Ovary (tissue), 9 donors: ENCODE data around the gene TTC22. TPM values are rescaled to one million over a fixed set of nuclear protein-coding genes. Genes with fewer than 3 reads are reported as not detected.

Experiments
- DNase-seq, 5 donors: peaks; one replicate each; pipeline ENCODE4 v3.0.0-alpha.2; 2019 to 2020
- H3K27ac ChIP-seq, 2 donors: fragments of 200-600 bp; one replicate each; pipeline versions ENCODE4 v1.5.1 to v1.8.0; 2019 to 2022
- H3K27me3 ChIP-seq: fragments of 200-600 bp; one replicate; pipeline ENCODE4 v1.8.0; 2022
- H3K36me3 ChIP-seq: fragments of 200-600 bp; sonication (generic); one replicate; pipeline ENCODE4 v1.5.1; 2019
- H3K4me1 ChIP-seq: one replicate; pipeline ENCODE4 v1.8.1; 2013; ENCODE audit warnings: mild to moderate bottlenecking, moderate library complexity; ENCODE audit not compliant: insufficient read depth
- H3K4me3 ChIP-seq: fragments of 200-600 bp; sonication (generic); one replicate; pipeline ENCODE4 v1.5.1; 2017
- H3K9me3 ChIP-seq, 2 donors: fragments of 200-600 bp in 1 of 2; sonication (generic) in 1 of 2; one replicate each; pipeline versions ENCODE4 v1.5.1 to v1.8.1; 2013 to 2019; ENCODE audit warnings: mild to moderate bottlenecking in 1 of 2, moderate library complexity in 1 of 2
- EP300 ChIP-seq: sonication (generic); formaldehyde crosslinking; IDR thresholded peaks from one replicate; pipeline ENCODE4 v1.6.1; 2017; ENCODE audit warnings: antibody characterized with exemption
- POLR2A ChIP-seq: fragments of 450-650 bp; IDR thresholded peaks from one replicate; pipeline ENCODE4 v1.6.1; 2017; ENCODE audit warnings: antibody characterized with exemption, mild to moderate bottlenecking, moderate library complexity
- WGBS, 3 donors: extraction: QIAGEN DNeasy Blood & Tissue Kit in 1 of 3; methylation state at CpG; one replicate each; pipeline versions ENCODE4 v1.1.5 to v1.1.7; 2013 to 2017; 5-methylcytosine and 5-hydroxymethylcytosine counted together
- intact Hi-C, 4 donors: fragments of 100-400 bp; cut with DNase I; formaldehyde crosslinking; loops; one replicate each; pipeline versions ENCODE4 v1.11.0 to v1.15.1; 2022 to 2023
- polyA plus RNA-seq, 2 donors: library from polyadenylated mRNA; stranded (reverse); fragments of 200-250 nt in 1 of 2; fragments of 350-450 nt in 1 of 2; fragmentation: Illumina TruSeq in 1 of 2; extraction: RNeasy Lipid Tissue Mini Kit (QIAGEN cat#74804) in 1 of 2; gene quantifications; one replicate each; pipeline ENCODE4 v1.2.3, GENCODE V29; 2013 to 2014
- total RNA-seq, 7 donors: library from RNA; depleted of rRNA in 2 of 7; stranded (reverse); fragments of >200 nt in 2 of 7; fragmentation: NEBNext Ultra II Directional in 3 of 7; extraction: Animal tissue kit (Norgen Biotek cat#: 25700) in 3 of 7; gene quantifications; one replicate each; pipeline versions ENCODE4 v1.1.0 to v1.2.4, GENCODE V29; 2016 to 2023
- TF ChIP-seq, protein P1 (sequence below), 3 donors: fragments of 450-650 bp in 2 of 3; fragments of 200-600 bp in 1 of 3; IDR thresholded peaks; one replicate each; pipeline versions ENCODE4 v1.5.1 to v1.8.0; 2016 to 2022; ENCODE audit warnings: antibody characterized with exemption in 3 of 3, mild to moderate bottlenecking in 1 of 3
- donor health status: DM: no; HTN: no; CAD: no; lungs with moderate emphysema.
- donor health status: DM: no; HTN: no; CAD: no.
- donor health status: Bipolar disorder and iron deficiency.
- donor health status: DM: yes; HTN: yes; CAD: no.
- donor health status: DM: no; HTN: no; CAD: no.
- donor health status: DM: yes; HTN: yes; CAD: no.

The TTC22 gene
- total and polyA plus RNA-seq, 9 donors = 0.13 to 9.1 (median 0.83) TPM

DNA sequence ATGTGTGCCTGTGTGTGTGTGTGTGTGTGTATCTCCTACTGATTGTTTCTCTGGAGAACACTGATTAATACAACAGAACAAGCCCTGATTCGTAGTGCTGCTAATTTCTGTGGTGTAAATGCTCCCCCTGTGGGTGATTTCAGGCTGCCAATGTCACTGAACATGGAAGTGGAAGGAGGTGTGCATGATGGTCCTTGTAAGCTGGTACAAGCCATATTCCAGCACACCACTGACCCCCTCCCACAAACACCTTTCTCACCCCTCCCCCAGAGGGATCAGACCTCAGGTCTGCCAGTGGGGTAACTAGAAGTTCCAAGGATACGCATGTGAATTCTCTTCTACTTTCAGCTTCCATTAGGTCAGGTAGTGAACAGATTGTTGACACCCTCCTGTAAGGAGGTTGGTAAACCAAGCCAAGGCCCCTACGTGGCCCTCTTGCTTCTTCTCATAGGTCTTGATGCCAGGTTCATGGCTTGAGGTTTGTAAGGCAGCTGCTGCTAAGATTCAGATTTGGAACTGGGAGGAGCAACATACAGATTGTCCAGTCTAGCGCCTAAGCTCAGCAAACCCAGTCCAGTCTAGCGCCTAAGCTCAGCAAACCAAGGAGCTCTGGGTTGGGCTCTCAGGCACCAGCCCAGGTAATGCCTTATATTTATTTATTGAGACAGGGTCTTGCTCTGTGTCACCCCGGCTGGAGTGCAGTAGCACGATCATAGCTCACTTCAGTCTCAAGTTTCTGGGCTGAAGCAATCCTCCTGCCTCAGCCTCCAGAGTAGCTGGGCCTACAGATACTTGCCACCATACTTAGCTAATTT, 47.2 kb upstream of the TTC22 start:
- H3K4me1 ChIP-seq = no peaks in the 10 kb centered on the region

DNA sequence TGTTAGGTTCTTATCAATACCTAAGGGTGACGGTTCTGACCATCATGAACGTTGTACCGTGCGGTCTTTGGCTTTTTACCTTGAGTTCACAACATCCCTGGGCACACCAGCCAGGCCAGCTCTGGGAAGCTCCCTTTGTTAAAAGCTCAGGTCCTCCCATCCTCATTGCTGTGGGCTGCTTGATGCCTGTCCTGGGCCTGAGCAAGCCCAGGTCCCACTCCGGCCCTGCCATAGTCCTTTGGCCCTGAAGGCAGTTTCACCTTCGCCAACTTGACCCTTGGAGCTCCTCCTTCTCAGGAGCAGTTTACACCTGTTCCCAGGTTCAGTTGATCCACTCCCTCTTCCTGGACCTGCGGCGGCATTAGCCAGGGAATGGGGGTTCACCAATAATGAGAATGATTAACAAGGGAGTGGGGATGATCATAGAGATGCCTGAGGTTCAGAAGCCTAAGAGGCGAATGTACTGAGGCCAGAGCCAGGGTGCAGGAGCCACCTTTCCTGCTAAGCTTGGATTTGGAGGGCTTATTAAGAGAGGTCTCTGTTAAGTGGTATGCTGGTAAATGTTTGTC, 45.7 kb upstream of the TTC22 start:
- DNase-seq = no peak
- no peak overlapping the region for H3K4me3 ChIP-seq
- H3K36me3 ChIP-seq = no peaks in the 10 kb centered on the region
- no peak overlapping the region for H3K27ac ChIP-seq
- TF ChIP-seq EP300 (no peak), POLR2A (no peak)
- TF ChIP-seq, protein P1, sequence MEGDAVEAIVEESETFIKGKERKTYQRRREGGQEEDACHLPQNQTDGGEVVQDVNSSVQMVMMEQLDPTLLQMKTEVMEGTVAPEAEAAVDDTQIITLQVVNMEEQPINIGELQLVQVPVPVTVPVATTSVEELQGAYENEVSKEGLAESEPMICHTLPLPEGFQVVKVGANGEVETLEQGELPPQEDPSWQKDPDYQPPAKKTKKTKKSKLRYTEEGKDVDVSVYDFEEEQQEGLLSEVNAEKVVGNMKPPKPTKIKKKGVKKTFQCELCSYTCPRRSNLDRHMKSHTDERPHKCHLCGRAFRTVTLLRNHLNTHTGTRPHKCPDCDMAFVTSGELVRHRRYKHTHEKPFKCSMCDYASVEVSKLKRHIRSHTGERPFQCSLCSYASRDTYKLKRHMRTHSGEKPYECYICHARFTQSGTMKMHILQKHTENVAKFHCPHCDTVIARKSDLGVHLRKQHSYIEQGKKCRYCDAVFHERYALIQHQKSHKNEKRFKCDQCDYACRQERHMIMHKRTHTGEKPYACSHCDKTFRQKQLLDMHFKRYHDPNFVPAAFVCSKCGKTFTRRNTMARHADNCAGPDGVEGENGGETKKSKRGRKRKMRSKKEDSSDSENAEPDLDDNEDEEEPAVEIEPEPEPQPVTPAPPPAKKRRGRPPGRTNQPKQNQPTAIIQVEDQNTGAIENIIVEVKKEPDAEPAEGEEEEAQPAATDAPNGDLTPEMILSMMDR (IDR thresholded peaks at IDR 0.05) = no peak
- H3K9me3 ChIP-seq = no peaks in the 10 kb centered on the region
- 81 to 95% (median 85%) methylated on average over 9 of the region's 9 CpGs for WGBS, 3 donors
- no peaks in the 10 kb centered on the region for H3K4me1 ChIP-seq
- H3K27me3 ChIP-seq = no peaks in the 10 kb centered on the region
- intact Hi-C loops = no loop called here

More for the DNA sequence above, 47.2 kb upstream of the TTC22 start:
- WGBS, 3 donors = 81 to 98% (median 89%) methylated on average over 7 of the region's 7 CpGs
- no peaks in the 10 kb centered on the region for H3K36me3 ChIP-seq
- intact Hi-C loops = no loop called here
- no peak overlapping the region for H3K27ac ChIP-seq
- TF ChIP-seq EP300 (no peak), POLR2A (no peak)
- TF ChIP-seq, protein P1 (IDR thresholded peaks at IDR 0.05) = no peak
- H3K27me3 ChIP-seq = no peaks in the 10 kb centered on the region
- peak in 1 of 5 donors; percentile 3 for DNase-seq
- H3K9me3 ChIP-seq = no peaks in the 10 kb centered on the region
- no peak overlapping the region for H3K4me3 ChIP-seq

DNA sequence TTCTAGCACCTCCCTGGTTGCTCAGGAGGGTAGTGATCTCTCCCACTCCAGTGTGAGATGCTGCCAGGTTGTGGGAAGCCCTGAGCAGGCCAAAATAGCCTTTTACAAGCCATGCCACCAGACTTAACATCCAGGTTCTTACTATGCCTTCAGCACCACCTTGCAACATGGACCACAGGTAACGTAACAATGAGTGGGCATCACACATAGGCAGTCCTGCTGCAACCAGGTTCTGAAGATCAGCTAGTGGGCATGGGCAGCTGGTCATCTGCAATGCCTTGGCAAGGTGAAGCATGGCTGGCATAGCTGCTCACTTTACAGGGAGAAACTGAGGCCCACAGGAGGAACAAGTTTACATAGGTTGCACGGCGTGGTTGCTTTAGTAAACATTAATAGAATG, 45.2 kb upstream of the TTC22 start:
- DNase-seq = no peak
- no peaks in the 10 kb centered on the region for H3K36me3 ChIP-seq
- no peaks in the 10 kb centered on the region for H3K27me3 ChIP-seq

DNA sequence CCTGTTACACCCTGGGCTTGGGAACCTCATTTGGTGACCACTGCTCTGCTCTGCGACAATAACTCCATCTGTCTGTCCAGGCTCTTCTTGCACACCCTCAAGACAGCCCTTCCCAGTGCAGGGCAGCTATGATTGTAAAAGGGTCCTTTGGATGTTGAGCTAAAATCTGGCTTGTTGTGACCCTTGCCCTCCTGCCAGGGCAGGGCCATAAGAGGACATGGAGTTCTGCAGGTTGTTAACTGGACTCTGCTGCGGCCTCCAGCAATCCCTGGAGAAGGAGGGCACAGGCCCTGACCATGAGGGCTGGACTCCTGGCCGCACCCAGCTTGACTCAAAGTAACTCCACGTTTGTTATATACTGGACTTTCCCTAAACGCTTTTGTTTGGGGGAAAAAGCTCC, 44.6 kb upstream of the TTC22 start:
- intact Hi-C loops = no loop called here
- DNase-seq = no peak
- H3K27ac ChIP-seq = no peak overlapping the region
- no peak for TF ChIP-seq EP300
- TF ChIP-seq, protein P1 (IDR thresholded peaks at IDR 0.05) = no peak
- TF ChIP-seq POLR2A = no peak
- H3K4me3 ChIP-seq = no peak overlapping the region
- H3K27me3 ChIP-seq = no peaks in the 10 kb centered on the region
- no peaks in the 10 kb centered on the region for H3K36me3 ChIP-seq
- no peaks in the 10 kb centered on the region for H3K4me1 ChIP-seq
- 78 to 88% (median 82%) methylated on average over 5 of the region's 5 CpGs for WGBS, 3 donors
- no peaks in the 10 kb centered on the region for H3K9me3 ChIP-seq

More for the DNA sequence above, 45.2 kb upstream of the TTC22 start:
- TF ChIP-seq, protein P1 (IDR thresholded peaks at IDR 0.05) = no peak
- no peak for TF ChIP-seq EP300
- intact Hi-C loops = no loop called here
- Histone ChIP-seq H3K9me3 (no peaks in the 10 kb centered on the region), H3K4me1 (no peaks in the 10 kb centered on the region), H3K4me3 (no peak overlapping the region), H3K27ac (no peak overlapping the region)
- 95 to 98% (median 95%) methylated on average over 3 of the region's 3 CpGs for WGBS, 3 donors
